ENCODE data around the gene KRT73.

Gene KRT73

DNA sequence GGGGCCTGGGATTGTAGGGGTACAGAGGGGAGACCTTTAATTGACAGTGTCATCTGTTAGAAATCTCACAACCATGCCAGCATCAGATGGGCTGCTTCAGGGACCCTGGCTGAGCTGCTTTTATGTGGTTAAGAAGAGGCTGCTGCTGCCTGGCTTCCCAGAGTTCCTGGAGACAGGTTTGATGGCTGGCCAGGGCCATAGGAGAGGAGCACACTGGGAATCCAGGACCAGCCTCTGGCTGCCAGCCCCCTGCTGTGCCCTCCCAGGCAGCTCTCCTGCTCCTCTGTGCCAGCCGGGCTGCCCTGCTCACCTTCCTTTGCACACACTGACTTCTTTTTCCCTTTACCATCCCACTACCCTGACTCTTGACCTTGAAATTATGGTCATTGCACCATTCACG is 507 bp upstream of the KRT73 start:
- no peak for DNase-seq (ENCODE audit: low read depth)
- TF ChIP-seq, protein P1, sequence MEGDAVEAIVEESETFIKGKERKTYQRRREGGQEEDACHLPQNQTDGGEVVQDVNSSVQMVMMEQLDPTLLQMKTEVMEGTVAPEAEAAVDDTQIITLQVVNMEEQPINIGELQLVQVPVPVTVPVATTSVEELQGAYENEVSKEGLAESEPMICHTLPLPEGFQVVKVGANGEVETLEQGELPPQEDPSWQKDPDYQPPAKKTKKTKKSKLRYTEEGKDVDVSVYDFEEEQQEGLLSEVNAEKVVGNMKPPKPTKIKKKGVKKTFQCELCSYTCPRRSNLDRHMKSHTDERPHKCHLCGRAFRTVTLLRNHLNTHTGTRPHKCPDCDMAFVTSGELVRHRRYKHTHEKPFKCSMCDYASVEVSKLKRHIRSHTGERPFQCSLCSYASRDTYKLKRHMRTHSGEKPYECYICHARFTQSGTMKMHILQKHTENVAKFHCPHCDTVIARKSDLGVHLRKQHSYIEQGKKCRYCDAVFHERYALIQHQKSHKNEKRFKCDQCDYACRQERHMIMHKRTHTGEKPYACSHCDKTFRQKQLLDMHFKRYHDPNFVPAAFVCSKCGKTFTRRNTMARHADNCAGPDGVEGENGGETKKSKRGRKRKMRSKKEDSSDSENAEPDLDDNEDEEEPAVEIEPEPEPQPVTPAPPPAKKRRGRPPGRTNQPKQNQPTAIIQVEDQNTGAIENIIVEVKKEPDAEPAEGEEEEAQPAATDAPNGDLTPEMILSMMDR (IDR thresholded peaks at IDR 0.05; ENCODE audit: low read depth, low read length, missing control alignments): no peak
- no peak overlapping the region for H3K4me3 ChIP-seq (ENCODE audit: low read depth, low read length)
- in situ Hi-C loops (cut with HindIII; ENCODE audit: low sequenced_read_pairs): no loop called here

DNA sequence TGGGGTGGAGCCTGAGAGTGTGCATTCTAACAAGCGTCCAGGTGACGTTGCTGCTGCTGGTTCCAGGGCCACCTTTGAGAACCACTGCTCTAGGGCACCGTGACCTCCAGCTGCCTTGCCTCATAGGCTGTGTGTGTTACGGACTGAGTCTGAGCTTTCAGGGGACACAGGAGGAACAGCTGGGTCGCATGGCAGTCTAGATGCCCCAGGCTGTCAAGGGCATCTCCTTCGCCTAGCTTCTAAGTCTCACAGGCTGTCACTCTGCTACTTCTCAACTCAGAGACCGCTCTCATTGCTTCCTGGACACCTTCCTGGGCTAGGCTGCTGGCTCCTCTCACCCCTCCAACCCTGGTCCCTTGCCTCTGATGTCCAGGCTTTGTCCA is 965 bp downstream of the KRT73 start:
- DNase-seq (ENCODE audit: low read depth): no peak
- H3K4me3 ChIP-seq (ENCODE audit: low read depth, low read length): no peak overlapping the region
- TF ChIP-seq, protein P1 (IDR thresholded peaks at IDR 0.05; ENCODE audit: low read depth, low read length, missing control alignments): no peak
- in situ Hi-C loops (cut with HindIII; ENCODE audit: low sequenced_read_pairs): no loop called here

DNA sequence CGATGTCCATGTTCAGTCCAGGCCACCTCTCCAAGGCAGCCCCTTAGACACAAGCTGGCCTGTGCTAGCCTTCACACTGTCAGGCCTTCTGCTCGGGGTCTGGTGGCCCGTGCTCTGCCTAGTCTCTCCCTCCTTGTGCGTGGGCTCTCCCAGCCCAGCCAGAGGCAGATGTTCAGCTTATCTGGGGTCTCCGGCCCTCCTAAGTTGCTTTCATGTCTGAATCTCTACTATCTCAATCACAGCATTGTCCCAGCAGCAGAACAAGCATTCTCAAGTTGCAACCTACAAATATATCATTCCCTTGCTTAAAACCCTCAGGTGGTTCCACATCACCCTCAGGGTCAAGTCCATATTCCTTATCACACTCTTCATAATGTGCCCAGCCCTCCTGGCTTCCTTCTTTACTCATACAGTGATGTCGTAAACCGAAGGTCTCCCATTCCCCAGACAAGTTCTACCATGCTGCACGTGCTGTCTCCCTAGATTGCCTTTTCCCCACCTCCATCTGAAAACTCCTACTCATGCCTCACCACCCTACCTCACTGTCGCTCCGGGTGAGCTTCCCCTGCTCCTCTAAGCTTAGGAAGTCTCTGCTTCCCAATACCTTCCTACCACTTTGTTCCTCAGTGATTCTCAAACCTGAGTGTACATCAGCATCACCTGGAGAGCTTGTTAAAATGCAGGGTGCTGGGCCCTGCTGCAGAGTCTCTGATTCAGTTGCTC is 1.5 kb downstream of the KRT73 start:
- no peak overlapping the region for H3K4me3 ChIP-seq (ENCODE audit: low read depth, low read length)
- in situ Hi-C loops (cut with HindIII; ENCODE audit: low sequenced_read_pairs): no loop called here
- TF ChIP-seq, protein P1 (IDR thresholded peaks at IDR 0.05; ENCODE audit: low read depth, low read length, missing control alignments): no peak
- no peak for DNase-seq (ENCODE audit: low read depth)

DNA sequence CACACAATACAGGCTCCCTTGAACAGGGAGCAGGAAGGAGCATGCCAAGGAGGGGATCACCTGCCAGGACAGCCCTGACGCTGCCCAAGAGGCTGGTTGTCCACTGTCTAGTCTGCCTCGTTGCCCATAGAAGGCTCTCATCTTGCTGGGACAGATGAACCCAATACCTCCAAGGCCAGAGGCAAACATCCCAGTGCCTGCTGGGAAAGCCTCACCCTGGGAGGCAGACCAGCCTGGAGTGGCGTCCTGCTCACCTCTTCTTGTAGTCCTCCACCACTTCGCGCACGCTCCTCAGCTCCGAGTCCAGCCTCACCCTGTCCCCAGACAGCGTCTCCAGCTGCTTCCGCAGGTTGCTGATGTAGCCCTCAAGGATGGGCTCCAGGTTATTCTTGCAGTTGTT is 2.4 kb downstream of the KRT73 start:
- in situ Hi-C loops (cut with HindIII; ENCODE audit: low sequenced_read_pairs): no loop called here
- TF ChIP-seq, protein P1 (IDR thresholded peaks at IDR 0.05; ENCODE audit: low read depth, low read length, missing control alignments): no peak
- no peak for DNase-seq (ENCODE audit: low read depth)
- H3K4me3 ChIP-seq (ENCODE audit: low read depth, low read length): no peak overlapping the region

DNA sequence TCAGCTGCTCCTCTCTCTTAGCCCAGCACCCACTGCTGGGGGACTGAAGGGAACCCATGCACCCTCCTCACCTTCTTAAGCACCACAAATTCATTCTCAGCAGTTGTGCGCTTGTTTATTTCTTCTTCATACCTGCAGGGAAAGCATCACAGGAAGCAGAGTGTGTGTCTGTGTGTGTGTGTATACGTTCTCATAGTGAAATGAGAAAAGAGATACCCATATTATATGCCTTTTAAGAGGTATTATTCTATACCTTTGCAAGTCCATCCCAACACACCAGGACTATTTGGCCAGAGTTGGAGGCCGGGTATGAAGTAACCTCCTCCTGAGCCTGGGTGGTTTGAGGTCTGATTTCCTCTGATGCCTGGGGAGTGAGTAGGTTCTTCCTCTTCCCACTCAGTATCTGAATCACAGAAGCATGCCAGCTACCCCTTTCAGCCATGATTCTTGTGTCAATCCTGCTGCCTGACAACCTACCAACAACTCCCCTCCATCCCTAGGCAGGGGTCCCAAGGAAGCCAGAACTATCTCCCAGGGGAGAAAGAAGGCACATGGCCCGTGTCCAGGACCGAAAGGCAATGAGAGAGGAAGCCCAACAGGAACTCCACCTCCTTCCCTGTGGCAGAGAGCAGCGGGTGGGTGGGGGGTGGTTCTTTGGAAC is 3.0 kb downstream of the KRT73 start:
- in situ Hi-C loops (cut with HindIII; ENCODE audit: low sequenced_read_pairs): no loop called here
- TF ChIP-seq, protein P1 (IDR thresholded peaks at IDR 0.05; ENCODE audit: low read depth, low read length, missing control alignments): no peak
- DNase-seq (ENCODE audit: low read depth): no peak
- no peak overlapping the region for H3K4me3 ChIP-seq (ENCODE audit: low read depth, low read length)

DNA sequence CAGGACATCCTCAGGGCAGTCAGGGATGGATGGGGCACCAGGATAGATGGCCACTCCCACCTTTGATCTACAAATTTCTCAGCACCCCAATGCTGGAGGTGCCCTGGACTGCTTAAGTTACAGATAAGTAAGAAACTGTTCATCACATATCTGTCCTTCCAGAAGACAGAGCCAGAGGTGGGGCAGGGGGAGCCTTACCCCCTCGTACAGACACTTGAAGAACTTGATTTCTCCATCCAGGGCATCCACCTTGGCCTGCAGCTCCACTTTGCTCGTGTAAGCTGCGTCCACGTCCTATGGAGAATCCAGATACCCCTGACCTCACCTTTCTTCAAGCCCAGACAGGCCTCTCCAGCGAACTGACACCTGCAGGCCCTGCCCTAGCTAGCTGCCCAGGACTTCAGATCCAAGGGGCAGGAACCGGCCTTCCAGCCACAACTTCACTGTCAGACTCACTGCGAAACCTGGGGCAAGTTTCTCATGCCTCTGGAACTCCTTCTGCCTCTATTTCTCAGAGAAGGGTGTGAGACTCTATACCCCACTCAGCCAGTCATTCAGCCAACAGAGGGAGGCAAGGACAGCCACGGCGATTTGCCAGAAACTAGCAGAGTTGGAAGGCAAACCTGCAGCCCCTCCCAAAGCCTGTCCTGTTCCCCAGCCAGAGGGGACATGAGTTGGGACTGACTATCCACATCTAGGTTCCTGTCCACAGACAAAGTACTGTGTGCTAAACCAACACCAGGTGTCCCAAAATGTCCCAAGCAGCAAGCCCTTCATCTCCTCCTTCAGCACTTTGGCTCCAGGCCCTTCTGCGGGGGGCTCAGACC is 3.8 kb downstream of the KRT73 start:
- TF ChIP-seq, protein P1 (IDR thresholded peaks at IDR 0.05; ENCODE audit: low read depth, low read length, missing control alignments): no peak
- H3K4me3 ChIP-seq (ENCODE audit: low read depth, low read length): no peak overlapping the region
- no peak for DNase-seq (ENCODE audit: low read depth)
- in situ Hi-C loops (cut with HindIII; ENCODE audit: low sequenced_read_pairs): no loop called here

Measured in astrocyte of the cerebellum (primary cell).